Common myeloid progenitor, CD34-positive (primary cell): ENCODE data around the gene SUN5.
"Not testable (repeated sequence)": the region's sequence is repeated elsewhere in the genome, so short reads cannot be mapped to it uniquely, and the experiment has no call there.

Source experiments
- CTCF ChIA-PET: fragments of 350-600 bp; sonication (Branson Sonifier 250); formaldehyde crosslinking; loops from one replicate; lab custom pipeline; 2021; ENCODE audit warnings: antibody characterized with exemption; lab: Charles Lee
- POLR2A ChIA-PET: fragments of 350-600 bp; sonication (Branson Sonifier 250); formaldehyde crosslinking; loops from one replicate; lab custom pipeline; 2021; ENCODE audit warnings: antibody characterized with exemption; lab: Charles Lee
- DNase-seq, 3 donors: peaks; one replicate each; pipeline versions ENCODE4 v3.0.0 to v3.0.0-alpha.2; 2013
- H3K27ac ChIP-seq, 2 experiments: 1 replicate in 1 of 2; 2 replicates in 1 of 2; pipeline ENCODE4 v1.7.0; 2013; ENCODE audit warnings: inconsistent platforms in 2 of 2, low read length in 2 of 2, mild to moderate bottlenecking in 2 of 2, low read depth in 1 of 2, moderate library complexity in 1 of 2; ENCODE audit not compliant: severe bottlenecking in 2 of 2, insufficient read depth in 1 of 2, poor library complexity in 1 of 2
- H3K27me3 ChIP-seq, 5 experiments: replicated peaks in 2 of 5; 1 replicate in 3 of 5; 2 replicates in 2 of 5; pipeline versions ENCODE4 v1.6.1 to v1.7.0; 2013; ENCODE audit warnings: low read length in 4 of 5, mild to moderate bottlenecking in 2 of 5, moderate library complexity in 2 of 5, inconsistent platforms in 1 of 5; ENCODE audit not compliant: insufficient read depth in 5 of 5, control insufficient read depth in 4 of 5
- H3K36me3 ChIP-seq, 4 experiments: 1 replicate in 2 of 4; 2 replicates in 2 of 4; pipeline versions ENCODE4 v1.6.1 to v1.7.0; 2013; ENCODE audit warnings: low read length in 3 of 4, control low read depth in 1 of 4, mild to moderate bottlenecking in 1 of 4; ENCODE audit not compliant: control insufficient read depth in 4 of 4, insufficient read depth in 4 of 4
- H3K4me1 ChIP-seq, 4 experiments: 1 replicate in 3 of 4; 2 replicates in 1 of 4; pipeline versions ENCODE4 v1.6.1 to v1.7.1; 2013; ENCODE audit warnings: low read length in 3 of 4, mild to moderate bottlenecking in 3 of 4, control low read depth in 1 of 4, inconsistent platforms in 1 of 4, moderate library complexity in 1 of 4; ENCODE audit not compliant: control insufficient read depth in 4 of 4, insufficient read depth in 4 of 4; ENCODE audit errors: control extremely low read depth in 1 of 4
- H3K4me3 ChIP-seq, 7 experiments: 1 replicate in 4 of 7; 2 replicates in 3 of 7; pipeline versions ENCODE4 v1.5.1 to v1.7.0; 2013; ENCODE audit warnings: mild to moderate bottlenecking in 7 of 7, low read length in 6 of 7, moderate library complexity in 6 of 7, inconsistent platforms in 2 of 7, low read depth in 2 of 7, control low read depth in 1 of 7; ENCODE audit not compliant: insufficient read depth in 4 of 7, control insufficient read depth in 1 of 7; ENCODE audit errors: extremely low read depth in 1 of 7
- H3K9me3 ChIP-seq, 5 experiments: 1 replicate in 4 of 5; 2 replicates in 1 of 5; pipeline versions ENCODE4 v1.6.1 to v1.7.1; 2013; ENCODE audit warnings: low read length in 4 of 5, mild to moderate bottlenecking in 2 of 5, inconsistent platforms in 1 of 5, low read depth in 1 of 5, moderate library complexity in 1 of 5; ENCODE audit not compliant: control insufficient read depth in 4 of 5, insufficient read depth in 2 of 5; ENCODE audit errors: control extremely low read depth in 1 of 5
- WGBS: methylation state at CpG from one replicate; pipeline ENCODE4 v1.1.5; 2013; ENCODE audit not compliant: insufficient coverage; 5-methylcytosine and 5-hydroxymethylcytosine counted together

Gene SUN5

GRCh38 chr20:32979201-32979998, 24.8 kb downstream of the SUN5 start:
- Histone ChIP-seq H3K27me3 (no peaks in the 10 kb centered on the region), H3K36me3 (no peaks in the 10 kb centered on the region), H3K9me3 (peaks cover 0 to 19% (median 8%) of the 10 kb centered on the region in 5 experiments), H3K4me1 (peaks cover 0 to 18% (median 0%) of the 10 kb centered on the region in 4 experiments), H3K4me3 (no peak overlapping the region), H3K27ac (no peak overlapping the region)
- WGBS: 86% methylated on average over 8 of the region's 9 CpGs
- CTCF ChIA-PET: no interaction called here
- POLR2A ChIA-PET: no interaction called here
- DNase-seq: no peak

DNA sequence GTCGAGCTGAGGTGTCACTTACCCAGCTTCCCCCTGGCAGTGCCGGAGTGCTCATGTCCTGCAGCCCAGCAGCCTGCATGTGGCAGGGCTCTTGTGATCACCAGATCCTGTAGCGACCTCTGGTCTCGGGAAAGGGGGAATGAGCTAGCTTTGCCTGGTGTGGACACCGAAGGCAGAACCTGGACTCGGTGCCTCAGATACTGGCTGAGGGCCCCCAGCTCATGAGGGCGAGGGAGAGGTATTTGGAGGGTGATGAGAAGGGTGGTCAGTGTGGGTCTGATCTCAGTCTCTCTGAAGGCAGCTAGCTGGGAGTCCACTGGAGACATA, 26.3 kb downstream of the SUN5 start:
- no peak for DNase-seq
- Histone ChIP-seq H3K4me1 (peaks cover 0 to 32% (median under 1%) of the 10 kb centered on the region in 4 experiments), H3K4me3 (no peak overlapping the region), H3K9me3 (peaks cover 0 to 19% (median 8%) of the 10 kb centered on the region in 5 experiments), H3K36me3 (no peaks in the 10 kb centered on the region), H3K27me3 (no peaks in the 10 kb centered on the region), H3K27ac (no peak overlapping the region)
- whole genome bisulfite sequencing: 100% methylated on average over 7 of the region's 7 CpGs
- POLR2A ChIA-PET: no interaction called here
- CTCF ChIA-PET: interaction anchor here (0.9 kb wide), 1 partner anchor 76 kb away, joined by 4 read pairs; no protein-coding TSS in a partner anchor

DNA sequence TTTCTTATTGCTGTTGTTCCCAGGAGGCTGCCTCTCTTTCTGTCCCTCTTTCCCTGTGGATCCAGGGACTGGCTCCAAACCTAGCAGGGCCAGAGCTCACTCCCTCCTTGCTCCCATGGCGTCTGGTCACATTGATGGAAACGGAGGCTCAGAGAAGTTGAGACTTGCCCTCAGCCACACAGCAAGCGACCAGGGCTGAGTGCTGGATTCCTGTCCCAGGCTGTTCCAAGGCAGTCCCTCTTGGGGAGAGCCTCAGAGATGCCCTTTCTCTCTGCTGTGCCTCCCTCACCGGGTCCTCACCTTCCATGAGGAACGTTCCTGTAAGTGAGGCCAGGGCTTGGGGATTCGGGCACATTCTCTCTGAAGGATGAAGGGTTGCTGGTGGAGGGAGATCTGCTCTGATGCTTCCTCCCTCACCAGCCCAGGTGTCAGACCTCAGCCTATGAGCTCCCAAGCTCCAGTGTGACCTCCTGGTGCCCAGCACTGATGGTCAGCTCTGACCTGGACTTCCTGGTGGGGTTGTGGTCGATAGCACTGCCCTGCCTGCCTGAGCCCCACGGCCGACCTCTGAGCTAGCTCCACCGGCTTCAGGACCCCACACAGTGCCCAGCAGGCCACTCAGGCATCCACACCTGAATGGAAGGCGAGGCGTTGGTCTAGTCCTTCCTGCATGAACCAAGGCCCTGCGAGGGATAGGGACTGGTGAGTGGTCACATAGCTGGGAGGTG, 26.8 kb downstream of the SUN5 start:
- ChIA-PET POLR2A (no interaction called here), CTCF (interaction anchor here (0.6 to 0.9 kb wide), 2 partner anchors 76 to 129 kb away, joined by 4 read pairs; no protein-coding TSS in a partner anchor)
- Histone ChIP-seq H3K4me3 (no peak overlapping the region), H3K27me3 (no peaks in the 10 kb centered on the region), H3K9me3 (peaks cover 0 to 19% (median 8%) of the 10 kb centered on the region in 5 experiments), H3K27ac (no peak overlapping the region), H3K4me1 (peaks cover 0 to 34% (median 6%) of the 10 kb centered on the region in 4 experiments), H3K36me3 (no peaks in the 10 kb centered on the region)
- DNase-seq: no peak
- WGBS: 93% methylated on average over 10 of the region's 13 CpGs

DNA sequence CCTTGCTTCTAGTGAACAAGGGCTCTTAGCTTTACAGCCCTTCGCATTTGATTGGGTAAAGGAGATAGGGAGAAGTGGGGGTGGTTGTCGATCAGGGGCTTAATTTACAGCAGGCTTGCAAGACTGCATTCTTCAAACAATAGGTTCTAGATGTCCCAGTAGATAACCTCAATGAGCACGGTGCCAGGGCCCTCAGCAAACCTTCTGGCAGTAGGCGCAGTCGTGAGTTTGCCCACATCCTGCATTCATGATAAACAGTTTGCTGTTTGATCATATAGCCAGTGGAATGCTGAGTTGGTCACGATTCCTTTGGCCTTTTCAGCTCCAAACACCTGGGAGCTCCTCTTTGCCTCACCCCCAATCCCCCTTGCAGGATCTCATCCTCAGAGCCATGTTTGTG, 27.5 kb downstream of the SUN5 start:
- ChIA-PET CTCF (interaction anchor here (0.6 kb wide), 1 partner anchor 130 kb away, joined by 4 read pairs; no protein-coding TSS in a partner anchor), POLR2A (no interaction called here)
- WGBS: 94% methylated on average over 5 of the region's 6 CpGs
- Histone ChIP-seq H3K36me3 (no peaks in the 10 kb centered on the region), H3K4me1 (peaks cover under 1 to 39% (median 13%) of the 10 kb centered on the region in 4 experiments), H3K27ac (no peak overlapping the region), H3K9me3 (peaks cover 0 to 19% (median 8%) of the 10 kb centered on the region in 5 experiments), H3K4me3 (no peak overlapping the region), H3K27me3 (no peaks in the 10 kb centered on the region)
- no peak for DNase-seq

DNA sequence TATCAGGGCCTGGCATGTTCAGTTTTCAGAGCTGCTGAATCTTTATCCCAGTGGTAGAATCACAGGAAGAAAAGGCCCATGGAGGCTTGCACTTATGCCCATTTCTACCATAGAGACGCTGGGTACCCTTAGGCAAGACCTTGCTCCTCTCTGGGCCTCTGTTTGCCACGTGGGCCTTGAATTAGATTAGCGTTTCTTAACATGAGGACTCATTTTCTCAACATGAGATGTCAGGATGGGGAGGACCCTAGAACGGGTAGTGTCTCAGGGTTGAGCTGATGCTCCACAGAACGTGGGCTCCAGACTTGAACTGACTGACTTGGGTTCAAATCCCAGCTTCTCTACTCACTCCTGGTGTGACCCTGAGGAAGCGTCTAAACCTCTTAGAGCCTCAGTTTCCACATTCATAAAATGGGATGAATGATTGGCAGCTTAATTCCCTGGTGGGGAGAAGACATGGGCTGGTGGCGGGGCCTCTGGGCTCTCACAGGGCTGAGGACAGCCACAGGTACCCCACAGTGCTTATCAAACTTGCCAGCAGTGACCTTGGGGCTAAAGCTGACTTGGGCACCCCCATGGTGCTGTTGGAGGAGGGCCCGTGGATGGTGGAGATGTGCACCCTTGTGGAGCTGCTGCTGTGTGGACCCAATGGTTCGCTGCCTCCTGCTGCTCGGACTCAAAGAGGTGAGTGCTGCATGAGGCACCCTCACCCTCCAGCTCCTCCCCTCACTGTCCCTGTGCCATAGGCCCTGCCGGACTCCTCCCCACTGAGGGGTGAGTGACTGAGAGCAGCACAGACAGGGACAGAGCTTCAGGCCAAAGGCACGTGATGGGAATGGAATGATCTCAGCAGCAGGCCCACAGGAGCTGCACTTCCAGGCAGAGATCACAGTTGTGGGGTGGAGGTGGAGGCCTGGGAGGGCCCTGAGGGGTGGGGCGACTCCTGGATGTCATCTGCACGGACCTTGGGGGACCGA, 28.2 kb downstream of the SUN5 start:
- WGBS: 94% methylated on average over 14 of the region's 15 CpGs
- H3K4me1 ChIP-seq: peaks cover 8 to 42% (median 21%) of the 10 kb centered on the region in 4 experiments
- H3K4me3 ChIP-seq: no peak overlapping the region
- ChIA-PET CTCF (no interaction called here), POLR2A (no interaction called here)
- peaks cover 0 to 19% (median 8%) of the 10 kb centered on the region in 5 experiments for H3K9me3 ChIP-seq
- no peaks in the 10 kb centered on the region for H3K36me3 ChIP-seq
- no peaks in the 10 kb centered on the region for H3K27me3 ChIP-seq
- DNase-seq: no peak
- H3K27ac ChIP-seq: no peak overlapping the region

- peaks cover 8 to 49% (median 29%) of the 10 kb centered on the region in 4 experiments for H3K4me1 ChIP-seq
- CTCF ChIA-PET, H3K27me3 ChIP-seq, POLR2A ChIA-PET, DNase-seq, H3K36me3 ChIP-seq, H3K4me3 ChIP-seq, H3K27ac ChIP-seq: not testable (repeated sequence)
- peaks cover 0 to 19% (median 8%) of the 10 kb centered on the region in 5 experiments for H3K9me3 ChIP-seq
- WGBS: 100% methylated on average over 2 of the region's 4 CpGs
These were observed 29.1 kb downstream of the SUN5 start for GRCh38 chr20:32975121-32975520.
